HG03196 (cell line): Measurements from ENCODE around the gene EHBP1L1.

Source experiments
- ATAC-seq: cut with Tn5 transposase; IDR thresholded peaks from one replicate; pipeline ENCODE4 v1.9.1; 2021; ENCODE audit not compliant: unreplicated experiment

The EHBP1L1 gene

DNA sequence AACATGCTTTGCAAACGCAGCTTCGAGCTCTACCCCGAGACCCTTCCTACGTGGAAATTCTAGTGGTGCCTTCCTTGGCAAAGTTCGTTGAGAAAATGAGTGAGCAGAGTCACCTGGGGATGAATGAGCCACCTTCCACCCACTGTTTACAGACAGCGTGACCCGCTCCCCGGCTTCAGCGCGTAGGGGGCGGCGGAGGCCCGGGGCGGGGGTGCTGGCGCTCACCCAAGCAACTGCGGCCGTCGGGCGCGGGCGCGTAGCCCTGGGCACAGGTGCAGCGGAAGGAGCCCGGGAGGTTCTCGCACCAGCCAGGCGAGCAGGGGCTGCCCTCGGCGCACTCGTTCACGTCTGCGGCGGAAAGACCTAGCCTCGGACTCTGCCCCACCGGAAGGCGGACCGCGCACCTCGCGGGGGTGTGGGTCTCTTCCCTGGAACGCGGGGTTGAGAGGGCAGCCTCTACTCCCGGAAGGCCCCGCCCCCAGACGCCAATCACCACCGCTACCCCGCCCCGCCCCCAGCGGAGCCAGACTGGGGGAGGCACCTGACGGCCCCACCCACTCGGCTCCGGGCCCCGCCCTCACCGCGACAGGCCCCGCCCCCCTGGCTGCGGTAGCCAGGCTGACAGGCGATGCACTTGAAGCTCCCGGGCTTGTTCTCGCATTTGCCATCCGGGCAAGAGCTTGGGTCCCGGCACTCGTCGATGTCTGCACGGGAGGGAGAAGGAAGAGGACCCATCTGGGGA lies 29.5 kb upstream of the EHBP1L1 start:
- peak; percentile 60 for ATAC-seq

DNA sequence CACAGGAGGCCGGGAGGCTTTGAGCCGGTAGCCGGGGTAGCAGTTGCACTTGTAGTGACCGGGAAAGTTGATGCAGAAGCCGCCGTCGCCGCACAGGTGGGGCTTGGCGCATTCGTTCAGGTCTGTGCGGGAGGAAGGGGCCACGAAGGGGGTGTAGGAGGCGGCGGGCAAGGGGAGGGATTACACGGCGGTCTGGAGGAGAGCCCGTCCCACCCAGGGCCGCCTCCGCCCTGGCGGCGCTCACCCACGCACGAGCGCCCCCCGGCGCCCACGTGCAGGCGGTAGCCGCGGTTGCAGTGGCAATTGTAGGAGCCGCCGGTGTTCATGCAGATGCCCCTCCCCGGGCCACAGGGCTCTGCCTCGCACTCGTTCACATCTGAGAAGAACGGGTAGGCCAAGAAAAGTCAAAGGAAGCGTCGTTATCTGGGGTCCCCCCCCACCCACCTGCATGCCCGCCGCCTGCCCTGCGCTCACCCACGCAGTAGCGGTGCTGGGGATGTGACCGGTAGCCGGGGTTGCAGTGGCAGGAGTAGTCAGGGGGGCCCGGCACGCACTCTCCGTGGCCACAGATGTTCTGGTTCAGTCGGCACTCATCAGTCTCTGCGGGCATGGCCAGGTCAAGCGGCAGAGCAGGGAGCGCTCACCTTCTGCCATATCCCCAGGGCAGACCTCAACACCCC lies 28.3 kb upstream of the EHBP1L1 start:
- ATAC-seq = no peak

DNA sequence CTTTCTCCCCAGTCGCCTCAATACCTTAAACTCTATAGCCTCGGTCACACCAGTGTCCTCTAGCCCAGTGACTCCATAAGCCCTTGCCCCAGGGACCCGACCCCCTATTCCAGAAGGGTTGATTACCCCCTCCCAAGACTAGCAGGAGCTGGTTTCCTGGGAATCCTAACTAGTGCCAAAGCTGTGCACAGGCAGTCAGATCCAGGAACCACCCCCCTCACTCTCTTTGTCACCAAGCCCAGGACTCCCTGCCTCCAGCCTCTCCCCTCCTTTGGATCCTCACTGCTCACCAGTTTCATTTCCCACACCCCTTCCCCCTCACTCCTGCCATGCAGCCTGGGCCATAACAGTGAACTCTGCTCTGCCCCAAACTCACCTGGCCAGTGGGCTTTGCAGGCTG lies 27.5 kb upstream of the EHBP1L1 start:
- no peak for ATAC-seq

DNA sequence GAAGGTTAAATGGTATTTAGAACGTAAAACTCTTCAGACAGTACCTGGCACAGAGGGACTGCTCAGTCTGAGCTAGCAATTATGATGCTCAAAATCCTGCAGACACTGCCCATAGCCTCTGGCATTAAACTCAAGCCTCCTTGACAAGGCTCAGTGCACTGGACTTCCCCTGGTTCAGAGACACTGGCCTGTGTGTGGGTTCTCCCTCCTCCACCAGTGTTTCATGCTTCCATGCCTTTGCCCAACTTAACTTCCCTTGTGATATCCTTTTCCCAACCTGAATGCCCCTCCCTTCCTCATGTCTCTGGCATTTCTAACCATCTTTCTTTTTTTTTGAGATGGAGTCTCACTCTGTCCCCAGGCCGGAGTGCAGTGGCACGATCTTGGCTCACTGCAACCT lies 26.8 kb upstream of the EHBP1L1 start:
- ATAC-seq = no peak

DNA sequence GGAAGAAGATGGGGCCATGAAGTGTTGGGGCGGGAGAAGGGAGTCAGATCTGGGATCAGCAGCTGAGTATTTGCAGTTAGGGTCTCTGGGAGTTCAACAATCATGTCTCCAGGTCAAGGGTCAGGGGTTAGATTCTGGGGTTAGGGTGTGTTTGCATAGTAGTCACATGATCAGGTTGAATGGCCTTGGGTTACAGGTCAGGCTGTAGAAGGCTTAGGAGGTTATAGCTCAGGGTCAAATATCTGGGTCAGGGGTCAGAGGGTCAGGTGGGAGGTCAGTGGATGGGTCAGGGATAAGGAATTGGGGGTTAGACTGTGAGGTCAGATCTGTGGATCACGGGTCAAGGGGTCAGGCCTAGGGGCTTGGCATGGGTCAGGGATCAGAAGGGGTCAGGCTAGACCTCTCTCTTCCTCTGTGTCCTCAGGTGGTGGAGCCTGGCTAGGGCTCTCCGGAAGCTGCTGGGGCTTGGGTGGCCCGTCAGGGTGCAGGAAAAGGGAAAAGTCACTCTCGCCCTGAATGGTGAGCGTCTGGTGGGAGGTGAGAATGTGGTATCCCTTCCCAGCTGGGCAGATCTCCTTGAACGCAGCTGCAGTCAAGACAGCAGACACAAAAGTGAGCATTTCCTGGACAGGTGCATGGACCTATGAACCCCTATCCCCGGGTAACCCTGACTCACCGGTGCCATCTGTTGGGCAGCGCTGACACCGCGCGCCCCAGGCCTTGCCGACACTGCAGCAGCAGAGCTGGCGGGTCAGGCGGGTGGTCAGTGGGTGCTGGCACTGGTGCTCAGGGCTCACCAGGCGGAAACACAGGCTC lies 24.1 kb upstream of the EHBP1L1 start:
- peak; percentile 57 for ATAC-seq

DNA sequence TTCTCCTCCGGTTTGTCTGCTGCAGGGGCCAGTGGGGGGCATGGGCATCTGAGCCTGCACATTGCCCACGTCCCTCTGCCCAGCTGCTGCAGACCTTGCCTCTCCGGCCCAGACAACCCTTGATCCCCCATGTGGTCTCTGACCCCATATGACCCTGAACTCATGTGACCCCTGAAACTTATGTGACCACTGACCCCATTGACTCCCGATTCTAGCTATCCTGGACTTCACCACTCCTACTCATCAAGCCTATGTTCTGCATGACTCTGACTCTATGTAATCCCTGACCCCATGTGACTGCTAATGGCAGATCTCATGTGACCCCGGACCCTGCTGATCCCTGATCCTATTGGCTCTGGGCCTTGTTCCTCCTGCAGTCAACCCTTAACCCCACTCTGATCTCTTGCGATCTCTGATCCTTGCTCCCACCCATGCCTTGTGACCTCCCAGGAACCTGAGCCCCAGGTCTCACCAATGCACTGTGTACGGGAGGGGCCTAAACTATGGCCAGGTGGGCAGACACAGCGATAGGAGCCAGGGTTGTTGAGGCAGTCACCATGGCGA lies 23.4 kb upstream of the EHBP1L1 start:
- no peak for ATAC-seq

DNA sequence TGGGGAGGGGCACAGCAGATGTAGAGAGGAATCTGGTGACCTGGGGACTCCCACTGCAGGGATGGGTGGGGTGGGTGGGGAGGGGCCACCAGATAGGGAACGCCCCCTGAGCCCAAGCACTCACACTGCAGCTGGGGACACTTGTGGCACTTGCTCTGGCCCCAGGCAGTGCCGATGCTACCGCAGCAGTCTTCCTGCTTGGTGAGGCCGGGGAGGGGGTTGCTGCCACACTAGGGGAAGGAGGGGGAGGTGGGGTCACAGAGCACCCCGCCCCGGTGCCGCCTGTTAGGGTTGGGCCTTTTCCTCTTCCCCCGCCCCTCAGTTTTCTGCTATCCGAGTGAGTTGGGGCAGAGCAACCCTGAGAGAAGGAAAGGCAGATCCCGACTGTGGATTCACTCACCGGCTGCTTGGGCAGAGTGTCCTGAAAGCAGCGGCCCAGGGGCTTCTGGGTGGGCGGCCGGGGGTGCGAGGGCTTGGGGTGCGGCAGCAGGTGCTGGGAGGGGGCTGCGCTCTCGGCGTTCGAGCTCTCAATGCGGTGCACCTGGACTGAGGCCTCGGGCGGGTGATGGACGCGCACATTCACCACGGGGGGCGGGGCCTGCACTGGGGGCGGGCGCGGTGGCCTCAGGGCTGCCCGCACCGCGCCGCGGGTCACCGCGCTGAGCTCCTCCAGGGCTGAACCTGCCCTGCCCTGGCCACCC lies 22.4 kb upstream of the EHBP1L1 start:
- ATAC-seq = no peak

DNA sequence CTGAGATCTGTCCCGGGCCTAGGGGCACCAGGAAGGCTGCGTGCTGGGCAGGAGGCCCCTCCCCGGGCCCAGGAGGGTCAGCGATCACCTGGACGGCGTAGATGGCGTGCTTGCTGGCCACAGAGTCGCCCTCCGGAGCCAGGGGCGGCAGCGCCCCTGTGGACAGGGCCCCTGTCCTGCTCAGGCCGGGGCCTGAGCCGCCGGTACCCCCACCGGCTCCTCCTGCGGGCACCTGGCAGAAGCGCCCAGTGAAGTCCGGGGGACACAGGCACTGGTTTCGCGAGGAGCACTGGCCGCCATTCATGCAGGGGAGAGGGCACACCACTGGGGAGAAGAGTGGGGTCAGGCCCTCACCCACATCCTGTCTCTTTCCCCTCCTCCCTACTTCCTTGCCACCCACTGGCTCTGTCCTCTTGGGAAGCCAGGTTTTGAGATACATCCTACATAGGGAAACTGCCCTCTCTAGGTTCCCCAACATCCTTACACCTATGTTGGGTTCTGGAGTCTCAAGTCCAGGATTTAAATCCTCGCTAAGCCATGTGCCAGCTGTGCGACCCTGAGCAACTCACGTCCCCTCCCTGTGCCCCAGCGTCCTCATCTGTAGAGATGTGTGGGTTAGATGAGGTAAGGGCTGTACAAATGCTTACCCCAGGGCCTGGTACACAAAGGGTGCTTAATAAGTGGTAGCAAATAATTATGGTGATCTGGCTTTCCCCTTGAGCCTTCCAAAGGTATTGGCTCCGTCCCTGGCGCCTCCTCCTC lies 21.6 kb upstream of the EHBP1L1 start:
- ATAC-seq = no peak

DNA sequence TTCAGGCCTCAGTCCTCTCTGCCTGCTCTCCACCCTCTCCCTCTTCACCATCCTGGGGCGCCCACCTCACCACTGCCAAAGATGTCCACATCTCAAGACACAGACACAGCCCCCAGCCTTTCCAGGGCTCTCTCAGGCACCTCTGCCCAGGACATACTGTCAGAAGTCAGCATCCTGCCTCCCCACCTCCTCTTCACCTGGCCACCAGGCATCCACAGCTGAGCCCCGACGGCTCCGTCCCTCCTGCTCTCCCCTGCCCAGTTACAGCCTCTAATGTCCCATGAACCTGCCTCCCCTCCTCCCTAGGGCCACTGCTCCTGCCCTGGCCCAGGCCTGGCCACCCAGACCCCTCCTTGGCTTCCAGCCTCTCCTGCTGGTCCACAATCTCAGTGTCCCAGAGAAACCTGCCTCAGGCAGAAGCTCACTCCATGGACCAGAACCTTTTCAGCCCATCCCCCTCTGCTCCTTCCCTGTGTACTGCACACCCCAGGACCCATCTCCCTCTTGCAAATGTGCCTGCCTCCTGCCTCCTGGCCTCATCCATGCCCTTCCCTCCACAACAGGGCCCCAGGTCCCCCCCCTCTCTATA lies 20.9 kb upstream of the EHBP1L1 start:
- no peak for ATAC-seq

DNA sequence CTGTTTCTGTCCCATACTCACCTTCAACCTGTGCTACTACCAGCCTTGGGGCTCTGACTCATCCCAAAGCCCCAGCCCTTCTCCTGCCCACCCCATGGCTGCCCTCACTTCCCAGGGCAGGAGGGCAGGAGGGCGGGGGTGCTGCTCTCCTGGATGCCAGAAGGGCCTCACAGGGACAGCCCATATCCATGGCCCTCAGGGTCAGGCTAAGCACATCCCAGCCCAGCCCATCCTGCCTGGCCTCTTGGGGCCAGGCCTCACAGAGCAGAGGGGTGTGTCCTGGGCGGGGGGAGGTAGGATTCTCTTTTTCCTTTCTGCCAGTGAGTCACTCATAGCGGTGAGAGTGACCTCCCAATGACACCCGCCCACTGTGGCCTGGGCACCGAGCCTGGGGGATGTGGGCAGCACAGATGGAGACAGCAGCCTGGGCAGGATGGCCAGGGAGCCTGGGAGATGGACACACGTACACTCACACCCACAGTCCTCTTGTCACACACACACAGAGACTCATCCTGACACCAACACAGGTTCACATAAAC lies 20.1 kb upstream of the EHBP1L1 start:
- no peak for ATAC-seq

DNA sequence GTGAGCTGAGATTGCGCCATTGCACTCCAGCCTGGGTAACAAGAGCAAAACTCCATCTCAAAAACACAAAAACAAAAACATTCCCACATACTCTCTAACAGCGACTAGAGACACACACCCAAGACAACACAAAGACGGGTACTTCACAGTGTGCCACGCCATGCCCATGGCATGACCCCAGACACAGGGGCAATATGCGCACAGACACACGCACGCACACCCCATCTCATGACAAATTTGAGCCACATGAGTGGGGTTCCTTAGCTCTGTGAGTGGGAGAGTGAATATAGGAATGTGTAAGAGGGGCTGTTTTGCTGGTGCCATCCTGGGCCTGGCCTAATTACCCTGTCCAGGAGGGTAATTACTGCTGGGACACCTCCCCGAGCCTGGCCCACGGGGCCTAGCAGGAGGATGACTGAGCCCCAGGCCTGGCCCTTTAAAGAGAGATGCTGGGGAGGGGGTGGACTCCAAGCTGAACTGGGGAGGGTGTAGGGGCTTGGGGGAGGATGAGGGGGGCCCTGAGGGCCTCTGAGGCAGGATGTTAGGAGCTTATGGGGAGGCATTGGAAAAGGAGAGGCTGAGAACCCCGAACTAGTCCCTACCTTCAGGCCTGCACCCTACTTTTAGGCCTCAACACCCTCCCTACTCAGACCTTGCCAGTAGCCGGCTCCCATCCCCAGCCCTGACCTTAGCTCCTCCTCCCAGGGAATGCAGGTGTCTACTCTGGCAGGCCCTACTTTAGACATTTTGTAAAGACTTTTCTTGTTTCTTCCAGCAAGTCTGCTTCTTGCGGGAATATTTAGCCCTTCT lies 19.2 kb upstream of the EHBP1L1 start:
- ATAC-seq = no peak

DNA sequence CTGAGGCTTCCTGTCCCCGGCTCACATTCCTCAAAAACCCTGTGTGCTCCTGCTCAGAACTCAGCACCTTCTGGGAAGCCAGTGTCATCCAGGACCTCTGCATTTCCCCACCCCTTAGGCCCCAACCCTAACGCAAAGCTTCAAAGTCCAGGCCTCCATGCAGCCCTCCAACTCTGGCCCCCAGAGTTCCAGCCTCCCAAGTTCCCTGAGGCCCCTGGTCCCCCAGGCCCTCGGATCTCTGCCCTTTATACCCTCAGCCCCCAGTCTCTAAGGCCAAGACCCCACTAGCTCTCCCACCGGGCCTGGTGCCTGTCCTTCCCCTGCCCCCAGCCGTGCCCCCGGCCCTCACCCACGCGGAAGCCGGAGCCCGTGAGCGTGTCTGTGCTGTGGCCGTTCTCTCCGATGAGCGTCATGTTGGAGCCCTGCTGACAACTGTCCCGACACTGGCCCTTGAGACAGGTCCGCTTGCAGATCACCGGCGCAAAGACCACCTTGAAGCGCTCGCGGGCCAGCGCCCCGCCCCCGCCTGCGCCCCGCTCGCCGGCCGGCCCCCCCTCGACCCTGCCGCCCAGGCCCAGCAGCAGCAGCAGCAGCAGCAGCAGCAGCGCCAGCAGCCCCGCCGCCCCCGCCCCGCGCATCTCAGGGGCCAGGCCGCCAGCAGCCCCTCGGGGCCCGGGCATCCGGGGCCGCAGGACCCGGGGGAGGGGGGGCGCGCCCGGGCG lies 18.4 kb upstream of the EHBP1L1 start:
- ATAC-seq = no peak

DNA sequence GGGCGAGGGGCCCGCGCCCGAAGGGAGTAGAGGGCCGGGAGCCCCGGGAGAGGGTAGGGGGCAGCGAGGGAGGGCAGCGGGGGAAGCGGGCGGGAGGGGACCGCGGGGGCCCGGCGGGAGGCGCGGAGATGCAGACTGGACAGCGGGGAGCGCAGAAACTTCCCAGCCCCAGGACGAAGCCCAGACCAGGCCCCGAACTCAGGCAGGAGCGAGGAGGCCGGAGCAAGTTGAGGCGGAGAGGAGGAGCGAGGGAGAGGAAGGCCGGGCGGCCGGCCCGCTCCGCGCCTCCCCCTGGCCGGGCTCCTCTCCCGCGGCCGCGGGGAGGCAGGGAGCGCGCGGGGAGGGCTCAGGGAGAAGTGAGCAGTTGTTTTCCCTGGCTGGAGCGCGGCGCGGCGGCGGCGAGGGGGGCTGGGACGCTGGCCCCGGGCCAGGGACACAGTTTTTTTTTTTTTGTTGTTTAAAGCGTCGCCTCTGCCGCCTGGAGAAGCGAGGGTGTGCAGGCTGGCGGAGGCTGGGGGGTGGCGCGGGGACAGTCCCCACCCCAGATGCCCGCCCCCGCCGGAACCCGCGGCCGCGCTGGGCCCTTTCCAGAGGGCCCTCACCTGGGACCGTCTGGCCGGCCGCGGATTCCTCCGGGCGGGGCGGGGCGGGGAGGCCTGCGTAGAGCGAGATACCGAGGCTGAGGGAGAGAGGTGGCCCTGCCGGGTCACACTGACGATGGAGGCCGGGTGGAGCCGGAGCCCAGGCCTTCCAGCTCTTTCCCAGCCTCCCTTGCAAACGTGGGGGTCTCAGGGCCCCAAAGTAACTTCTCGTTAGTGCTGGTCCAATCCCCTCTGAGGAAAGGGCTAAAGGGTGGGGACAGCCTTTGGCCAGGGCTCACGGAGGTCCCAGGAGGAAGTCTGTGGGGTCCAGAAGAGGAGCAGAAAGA lies 17.6 kb upstream of the EHBP1L1 start, which contains the start of gene LTBP3:
Gene LTBP3 (minus strand): TSS at position 358 of the 928 bp plus-strand sequence. CDS start 400 bp downstream, outside the sequence.
- ATAC-seq = no peak

DNA sequence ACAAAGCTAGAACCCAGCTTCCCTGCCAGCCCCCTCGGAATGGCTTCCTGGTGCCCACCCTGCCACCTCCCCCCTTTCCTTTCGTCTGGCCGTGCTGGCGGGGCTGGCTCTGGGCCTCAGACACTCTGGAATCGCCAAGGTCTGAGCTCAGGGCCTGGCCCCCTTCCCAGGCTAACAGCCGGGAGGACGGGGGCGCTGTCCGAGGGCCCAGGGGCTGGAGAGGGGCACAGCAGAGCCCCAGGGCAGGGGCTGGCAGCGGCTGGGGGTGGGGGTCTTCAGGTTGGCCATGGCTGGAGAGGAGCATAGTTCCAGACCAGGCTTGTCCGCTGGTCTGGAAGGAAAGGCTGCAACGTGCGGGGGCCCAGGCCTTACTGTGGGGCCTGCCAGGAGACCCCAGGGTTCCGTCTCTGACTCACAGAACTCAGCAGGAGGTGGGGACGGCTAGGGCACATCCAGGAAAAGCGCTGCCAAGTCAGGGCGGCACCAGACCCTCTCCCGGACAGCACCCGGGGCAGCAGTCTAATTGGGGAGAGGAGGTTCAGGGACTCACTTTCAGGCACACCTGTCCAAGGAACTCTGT lies 16.8 kb upstream of the EHBP1L1 start:
- ATAC-seq = no peak

DNA sequence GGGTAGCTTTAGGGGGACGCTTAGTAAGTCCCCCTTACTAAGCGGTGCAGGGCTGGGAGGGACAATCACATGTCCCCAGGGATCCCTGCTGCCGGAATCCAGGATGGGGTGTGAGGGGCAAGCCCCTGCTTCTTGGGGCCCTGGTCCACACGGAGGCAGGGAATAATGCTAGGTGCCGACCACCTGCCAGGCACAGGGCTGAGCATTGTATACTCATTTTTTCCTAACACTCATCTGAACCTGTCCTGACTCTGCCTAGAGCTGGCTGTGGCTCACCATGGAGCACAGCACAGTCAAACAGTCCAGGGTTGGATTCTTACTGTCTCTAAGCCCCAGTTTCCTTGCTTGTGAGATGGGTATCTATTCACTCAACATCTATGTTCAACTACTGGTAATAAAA lies 16.3 kb upstream of the EHBP1L1 start:
- ATAC-seq = no peak

DNA sequence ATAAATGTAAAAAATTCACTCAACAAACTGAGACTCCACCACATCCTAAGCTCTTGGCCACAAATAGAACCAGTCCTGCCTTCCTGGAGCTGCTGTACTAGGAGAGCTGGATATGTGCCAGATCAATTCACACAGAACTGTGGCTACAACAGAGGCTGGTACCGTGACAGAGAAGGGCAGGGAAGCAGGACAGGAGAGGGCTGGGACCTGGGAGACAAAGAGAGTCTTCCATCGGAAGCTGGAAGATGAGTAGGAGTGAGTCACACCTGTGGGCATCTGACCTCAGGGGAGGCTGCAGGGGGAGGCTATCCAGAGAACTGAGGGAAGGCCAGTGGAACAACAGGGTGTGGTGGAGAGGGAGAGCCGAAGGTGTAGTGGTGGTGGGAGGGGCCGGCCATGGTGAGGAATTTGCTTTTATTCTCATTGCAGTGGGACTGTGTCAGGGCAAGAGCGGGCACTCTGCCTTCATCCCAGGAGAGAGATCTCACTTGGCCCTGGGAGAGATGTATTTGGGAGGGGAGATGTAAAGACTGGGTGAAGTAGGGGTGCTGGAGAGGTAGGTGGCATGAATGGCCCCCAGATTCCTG lies 15.8 kb upstream of the EHBP1L1 start:
- no peak for ATAC-seq
